ENCODE results near the gene SND1. TPM values are rescaled to one million over a fixed set of nuclear protein-coding genes. Genes with fewer than 3 reads are reported as not detected.

Gene SND1
- total and polyA plus RNA-seq, 2 donors (not counting 3 experiments of a cell fraction or from before 2014, with no cell fraction given): 116 to 249 TPM

- BruUV-seq (replicated peaks): no TSS peak
- Histone ChIP-seq H3K79me2 (ENCODE audit: control insufficient read depth, insufficient read depth, low read length) (peaks cover 76% of the 10 kb centered on the region), H3K9ac (replicated peaks; ENCODE audit: extremely low read depth, insufficient read depth, low read length) (no peak overlapping the region), H3K27me3 (ENCODE audit: control insufficient read depth in 2 of 2, insufficient read depth in 2 of 2, low read length in 2 of 2) (no peaks in the 10 kb centered on the region), H3K9me1 (replicated peaks; ENCODE audit: control insufficient read depth, extremely low read depth, insufficient read depth, low read length) (no peaks in the 10 kb centered on the region), H3K4me3 (replicated peaks in 1 of 3; ENCODE audit: insufficient read depth in 1 of 3, low read depth in 1 of 3, low read length in 3 of 3) (no peak overlapping the region), H3K9me3 (replicated peaks; ENCODE audit: control insufficient read depth, insufficient read depth, low read length) (no peaks in the 10 kb centered on the region), H3K27ac (ENCODE audit: insufficient read depth, low read depth, low read length) (no peak overlapping the region), H4K20me1 (replicated peaks; ENCODE audit: control insufficient read depth, extremely low read depth, insufficient read depth, low read length) (peaks cover 2% of the 10 kb centered on the region), H3K36me3 (ENCODE audit: control insufficient read depth in 2 of 2, extremely low read depth in 1 of 2, insufficient read depth in 2 of 2, low read length in 2 of 2) (no peaks in the 10 kb centered on the region), H2AFZ (ENCODE audit: low read depth, low read length) (no peak overlapping the region), H3K4me2 (ENCODE audit: insufficient read depth, low read length) (no peak overlapping the region), H3K4me1 (ENCODE audit: control insufficient read depth, extremely low read depth, insufficient read depth, low read length) (peaks cover 4% of the 10 kb centered on the region)
- no peak for FAIRE-seq
- intact Hi-C loops (cut with micrococcal nuclease): no loop called here
- CTCF ChIA-PET: interaction anchor here (0.7 kb wide), 1 partner anchor 17 kb away, joined by 4 read pairs; no protein-coding TSS in a partner anchor
- TF ChIP-seq POLR2A (IDR thresholded peaks at IDR 0.05; ENCODE audit: low read depth, low read length): no peak
- POLR2A ChIA-PET: no interaction called here
- no peak for DNase-seq (ENCODE audit: low read depth, low spot score)
- dilution Hi-C loops (cut with MboI; ENCODE audit: extremely low pct_ligation_motif_present, low sequenced_read_pairs): no loop called here
These were observed 166.3 kb downstream of the SND1 start for GRCh38 chr7:127818306-127818705.

- H3K9ac ChIP-seq (replicated peaks; ENCODE audit: extremely low read depth, insufficient read depth, low read length): no peak overlapping the region
- no peaks in the 10 kb centered on the region for H3K36me3 ChIP-seq (ENCODE audit: control insufficient read depth in 2 of 2, extremely low read depth in 1 of 2, insufficient read depth in 2 of 2, low read length in 2 of 2)
- FAIRE-seq: peak; percentile 49
- CTCF ChIA-PET: interaction anchor here (1.5 kb wide), 1 partner anchor 15 kb away, joined by 4 read pairs; no protein-coding TSS in a partner anchor
- dilution Hi-C loops (cut with MboI; ENCODE audit: extremely low pct_ligation_motif_present, low sequenced_read_pairs): no loop called here
- peaks cover 68% of the 10 kb centered on the region for H3K79me2 ChIP-seq (ENCODE audit: control insufficient read depth, insufficient read depth, low read length)
- POLR2A ChIA-PET: no interaction called here
- intact Hi-C loops (cut with micrococcal nuclease): no loop called here
- H3K9me1 ChIP-seq (replicated peaks; ENCODE audit: control insufficient read depth, extremely low read depth, insufficient read depth, low read length): no peaks in the 10 kb centered on the region
- peaks cover 11% of the 10 kb centered on the region for H3K4me1 ChIP-seq (ENCODE audit: control insufficient read depth, extremely low read depth, insufficient read depth, low read length)
- no peak for DNase-seq (ENCODE audit: low read depth, low spot score)
- no peaks in the 10 kb centered on the region for H3K27me3 ChIP-seq (ENCODE audit: control insufficient read depth in 2 of 2, insufficient read depth in 2 of 2, low read length in 2 of 2)
- BruUV-seq (replicated peaks): no TSS peak
- no peak overlapping the region for H3K27ac ChIP-seq (ENCODE audit: insufficient read depth, low read depth, low read length)
- no peak overlapping the region for H3K4me2 ChIP-seq (ENCODE audit: insufficient read depth, low read length)
- no peak for TF ChIP-seq POLR2A (IDR thresholded peaks at IDR 0.05; ENCODE audit: low read depth, low read length)
- TF ChIP-seq FOS (IDR thresholded peaks at IDR 0.05; ENCODE audit: borderline replicate concordance, insufficient read depth, low read length): peak; percentile 41
- no peak for TF ChIP-seq JUN (IDR thresholded peaks at IDR 0.05; ENCODE audit: borderline replicate concordance, insufficient read depth, insufficient read length, low read depth)
- no peak overlapping the region for H3K4me3 ChIP-seq (replicated peaks in 1 of 3; ENCODE audit: insufficient read depth in 1 of 3, low read depth in 1 of 3, low read length in 3 of 3)
- no peak overlapping the region for H2AFZ ChIP-seq (ENCODE audit: low read depth, low read length)
- no peaks in the 10 kb centered on the region for H3K9me3 ChIP-seq (replicated peaks; ENCODE audit: control insufficient read depth, insufficient read depth, low read length)
- peaks cover 2% of the 10 kb centered on the region for H4K20me1 ChIP-seq (replicated peaks; ENCODE audit: control insufficient read depth, extremely low read depth, insufficient read depth, low read length)
These were observed 168.2 kb downstream of the SND1 start for GRCh38 chr7:127819975-127820731.

All from endothelial cell of umbilical vein (primary cell).